GM19240 (cell line): ENCODE results near the gene UNC13C.

Experiments
- DNase-seq: peaks from one replicate; pipeline ENCODE4 v3.0.0; 2011; ENCODE audit warnings: low spot score; ENCODE audit not compliant: insufficient read length

The UNC13C gene

GRCh38 chr15:54109014-54109413 lies 130.8 kb downstream of the UNC13C start:
- DNase-seq: no peak

DNA sequence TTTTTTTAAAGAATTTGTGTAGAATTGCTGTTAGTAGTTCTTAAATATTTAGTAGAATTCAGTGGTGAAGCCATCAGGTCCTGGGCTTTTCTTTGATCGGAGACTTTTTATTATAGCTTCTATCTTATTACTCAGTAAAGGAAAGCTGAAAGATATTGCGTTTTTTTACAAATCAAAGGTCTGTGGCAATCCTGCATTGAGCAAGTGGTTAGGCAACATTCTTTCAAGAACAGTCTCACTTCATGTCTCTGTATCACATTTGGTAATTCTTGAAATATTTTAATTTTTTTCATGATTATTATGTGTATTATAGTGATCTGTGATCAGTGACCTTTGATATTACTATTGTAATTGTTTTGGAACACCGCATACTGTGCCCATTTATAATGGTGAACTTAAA lies 140.8 kb downstream of the UNC13C start:
- DNase-seq: no peak

- DNase-seq: no peak
Observed at GRCh38 chr15:54120949-54121463, 142.8 kb downstream of the UNC13C start.

DNA sequence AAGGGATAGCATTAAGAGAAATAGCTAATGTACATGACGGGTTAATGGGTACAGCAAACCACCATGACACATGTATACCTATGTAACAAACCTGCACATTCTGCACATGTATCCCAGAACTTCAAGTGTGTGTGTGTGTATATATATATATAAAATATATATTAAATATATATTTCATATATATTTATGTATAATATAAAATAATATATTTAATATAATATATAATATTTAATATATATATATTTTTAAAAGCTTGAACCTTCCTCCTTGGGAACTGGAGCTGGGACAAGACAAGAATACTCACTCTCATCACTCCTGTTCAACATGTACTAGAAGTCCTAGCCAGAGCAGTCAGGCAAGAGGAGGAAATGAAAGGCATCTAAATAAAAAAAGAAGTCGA lies 149.3 kb downstream of the UNC13C start:
- no peak for DNase-seq

DNA sequence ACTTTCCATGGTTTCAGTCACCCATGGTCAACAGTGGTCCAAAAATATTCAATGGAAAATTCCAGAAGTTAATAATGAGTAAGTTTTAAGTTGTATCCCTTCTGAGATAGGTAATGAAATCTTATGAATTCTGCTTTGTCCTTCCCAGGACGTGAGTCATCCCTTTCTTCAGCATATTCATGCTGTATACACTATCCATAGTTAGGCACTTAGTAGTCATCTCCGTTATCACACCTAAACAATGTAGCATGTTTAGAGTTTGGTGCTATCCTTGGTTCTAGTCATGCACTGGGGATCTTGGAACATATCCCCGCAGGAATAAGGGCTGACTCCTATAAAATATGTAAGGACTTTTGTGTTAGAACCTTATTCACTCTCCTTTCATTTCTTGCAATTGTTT lies 153.2 kb downstream of the UNC13C start:
- no peak for DNase-seq

- DNase-seq: no peak
Observed at GRCh38 chr15:54149115-54149531, 170.9 kb downstream of the UNC13C start.

DNA sequence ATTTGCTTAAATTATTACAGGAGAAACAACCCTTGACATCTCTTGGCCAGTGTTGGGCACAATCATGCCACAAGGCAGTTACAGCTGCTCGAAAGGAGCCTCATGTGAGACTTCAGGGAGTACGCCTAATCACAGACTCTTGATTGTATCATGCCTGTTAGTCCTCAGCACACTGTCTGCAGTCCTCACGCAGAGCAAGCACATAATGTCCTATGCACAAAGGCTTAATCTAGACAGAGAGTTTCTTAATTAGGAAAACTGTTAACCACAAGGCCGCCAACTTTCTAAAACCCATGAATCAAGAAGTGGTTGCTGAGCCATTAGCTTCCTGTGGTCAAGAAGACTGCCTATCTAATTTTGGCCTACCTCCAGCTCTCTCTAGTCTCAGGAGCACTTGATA lies 172.0 kb downstream of the UNC13C start:
- no peak for DNase-seq

DNA sequence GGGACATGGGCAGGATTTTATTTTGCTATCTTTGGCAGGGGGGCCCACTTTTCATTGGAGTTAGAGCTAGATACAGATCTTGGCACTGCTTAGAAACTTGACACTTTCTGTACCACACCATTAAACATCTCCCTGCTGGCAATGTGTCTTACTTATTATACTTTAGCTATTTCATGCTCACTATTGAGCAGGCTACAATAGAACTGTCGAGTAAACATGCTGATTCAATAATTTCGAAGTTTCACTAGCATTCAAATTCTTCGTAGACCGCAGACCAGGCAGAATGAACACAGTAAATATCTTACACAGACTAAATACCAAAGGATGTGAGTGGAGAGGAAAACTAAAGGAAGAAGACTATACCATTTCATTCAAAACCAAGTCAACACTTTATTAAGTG lies 180.8 kb downstream of the UNC13C start:
- DNase-seq: no peak

- DNase-seq: no peak
Observed at GRCh38 chr15:54187325-54187724, 209.1 kb downstream of the UNC13C start.

GRCh38 chr15:54197995-54198394 lies 219.8 kb downstream of the UNC13C start:
- no peak for DNase-seq

GRCh38 chr15:54206586-54207321 lies 228.5 kb downstream of the UNC13C start:
- no peak for DNase-seq

DNA sequence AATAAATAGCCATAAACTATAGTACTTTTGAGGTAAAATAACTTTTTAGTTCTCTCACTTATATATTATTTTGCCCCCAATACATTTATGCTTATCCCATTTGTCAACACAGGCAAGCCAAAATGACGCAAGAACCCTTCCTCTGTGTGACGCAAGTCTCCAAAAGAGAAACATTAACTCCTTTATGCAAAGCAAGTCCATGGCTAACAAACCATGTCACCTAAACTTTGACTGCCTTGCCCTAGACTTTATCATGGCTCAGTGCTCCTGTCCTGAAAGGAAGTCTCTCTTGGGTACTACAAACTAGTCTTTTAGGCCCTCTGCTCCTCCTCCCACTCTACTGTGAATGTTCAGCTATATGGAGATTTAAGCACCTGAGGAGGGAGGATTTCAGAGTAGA lies 230.5 kb downstream of the UNC13C start:
- no peak for DNase-seq

DNA sequence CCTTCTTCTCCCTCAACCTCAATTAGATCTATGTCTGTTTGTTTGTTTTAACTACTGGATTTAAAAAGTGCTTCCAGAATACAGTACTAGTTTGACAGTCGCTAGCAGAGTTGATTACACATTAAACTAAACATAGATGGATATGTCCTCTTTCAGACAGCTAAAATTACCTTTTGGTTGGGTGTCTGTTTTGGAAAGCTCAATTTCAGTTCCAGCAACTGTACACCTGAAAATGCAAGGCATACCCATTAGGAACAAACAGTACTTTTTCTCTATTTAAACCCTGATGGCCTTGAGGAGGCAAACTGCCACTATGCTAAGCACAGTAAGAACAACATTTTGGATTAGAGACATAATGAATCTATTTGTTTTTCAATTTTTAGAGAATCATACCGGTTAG lies 234.4 kb downstream of the UNC13C start:
- no peak for DNase-seq

GRCh38 chr15:54226455-54226854 lies 248.2 kb downstream of the UNC13C start:
- DNase-seq: no peak

- DNase-seq: no peak
Observed at GRCh38 chr15:54227569-54227968, 249.3 kb downstream of the UNC13C start.

GRCh38 chr15:54250326-54250725 lies 272.1 kb downstream of the UNC13C start:
- no peak for DNase-seq

- DNase-seq: no peak
Observed at GRCh38 chr15:54256190-54256589, 277.9 kb downstream of the UNC13C start.

- no peak for DNase-seq
Observed at GRCh38 chr15:54273928-54274327, 295.7 kb downstream of the UNC13C start.

DNA sequence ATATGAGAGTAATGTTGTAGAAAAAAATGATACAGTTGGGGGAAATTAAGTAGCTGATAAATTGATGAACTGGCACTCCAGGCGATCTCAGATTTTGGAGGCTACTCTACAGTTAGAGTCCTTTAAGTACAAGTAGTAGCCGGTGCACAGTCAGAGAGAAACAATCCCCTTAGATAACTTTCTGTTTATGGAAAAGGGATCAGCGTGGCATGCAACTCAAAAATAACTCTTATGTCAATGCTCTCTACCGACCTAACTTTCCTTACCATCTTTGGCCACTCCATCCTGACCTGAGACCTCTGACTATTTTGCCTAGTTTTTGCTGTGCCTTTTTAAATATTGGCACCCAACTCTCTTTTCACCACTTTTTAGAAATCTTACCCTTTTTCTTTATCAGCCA lies 299.6 kb downstream of the UNC13C start:
- DNase-seq: no peak

- DNase-seq: no peak
Observed at GRCh38 chr15:54280726-54281125, 302.5 kb downstream of the UNC13C start.

DNA sequence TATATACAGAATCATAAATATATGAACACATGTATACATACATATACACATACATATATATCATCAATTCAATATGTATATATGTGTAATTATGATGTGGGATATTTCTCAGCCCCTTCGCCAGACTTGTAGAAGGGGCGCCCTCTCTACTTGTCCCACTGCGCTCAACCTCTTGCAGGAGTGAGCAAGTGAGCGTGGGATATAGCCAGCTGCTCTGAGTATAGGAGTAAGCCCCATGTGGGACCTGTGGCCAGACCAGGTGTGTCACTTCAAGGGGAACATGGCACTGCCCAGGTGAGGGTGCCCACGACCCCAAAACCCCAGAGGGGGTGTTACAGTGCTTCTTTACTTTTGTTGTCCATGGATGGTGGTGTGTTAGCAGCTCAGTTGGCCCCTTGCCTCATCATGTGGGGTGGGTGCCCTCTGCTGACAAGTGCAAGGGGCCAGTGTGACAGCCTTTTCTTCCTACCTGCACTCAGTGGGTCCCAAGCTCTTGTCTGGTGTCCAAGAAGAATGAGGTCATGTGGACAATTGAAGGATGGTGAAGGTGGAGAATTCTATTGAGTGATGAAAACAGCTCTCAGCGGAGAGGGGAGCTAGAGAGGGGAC lies 304.1 kb downstream of the UNC13C start:
- no peak for DNase-seq

GRCh38 chr15:54288049-54288448 lies 309.8 kb downstream of the UNC13C start:
- DNase-seq: no peak

DNA sequence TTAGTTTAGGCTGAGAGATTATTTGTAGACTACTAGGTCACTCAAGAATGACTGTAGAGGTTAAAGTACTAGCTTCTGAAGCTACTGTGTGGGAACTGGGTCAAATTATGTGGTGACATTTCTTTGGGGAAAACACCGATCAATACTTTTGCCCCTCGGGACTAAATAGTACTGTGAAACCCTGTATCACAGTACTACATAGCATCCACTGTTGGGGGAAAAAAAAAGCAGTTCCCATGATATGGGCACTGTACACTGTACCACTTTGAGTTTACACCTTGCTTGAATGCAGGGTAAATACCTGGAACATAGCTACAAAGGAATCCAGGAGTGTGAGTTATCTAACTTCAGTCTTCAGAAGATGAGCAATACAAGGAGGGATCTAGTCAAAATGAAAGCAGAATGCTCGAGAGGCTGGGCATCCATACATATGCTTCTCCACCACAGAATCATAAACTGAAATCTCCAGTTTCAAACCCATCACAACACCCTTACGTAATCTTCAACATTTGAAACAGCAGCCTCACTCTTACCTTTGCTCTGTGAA lies 311.4 kb downstream of the UNC13C start:
- peak; percentile 1 for DNase-seq
